Muscle of back (tissue), 11 donors: ENCODE measurements around the gene GNPDA1. TPM values are rescaled to one million over a fixed set of nuclear protein-coding genes. Genes with fewer than 3 reads are reported as not detected.

Source experiments
- DNase-seq, 3 donors: peaks; one replicate each; pipeline versions ENCODE4 v3.0.0 to v3.0.0-alpha.2; 2013
- polyA plus RNA-seq, 10 donors: library from polyadenylated mRNA; unstranded; fragments of 120-200 nt; gene quantifications; one replicate each; pipeline ENCODE4 v1.2.1, GENCODE V29; 2013; ENCODE audit not compliant: insufficient read length in 10 of 10

Gene GNPDA1
- polyA plus RNA-seq, 10 donors: 18.0 to 25.1 (median 22.9) TPM

- peak in 1 of 3 donors; percentile 54 for DNase-seq
These were observed 54.2 kb downstream of the GNPDA1 start for GRCh38 chr5:141958546-141959172.

DNA sequence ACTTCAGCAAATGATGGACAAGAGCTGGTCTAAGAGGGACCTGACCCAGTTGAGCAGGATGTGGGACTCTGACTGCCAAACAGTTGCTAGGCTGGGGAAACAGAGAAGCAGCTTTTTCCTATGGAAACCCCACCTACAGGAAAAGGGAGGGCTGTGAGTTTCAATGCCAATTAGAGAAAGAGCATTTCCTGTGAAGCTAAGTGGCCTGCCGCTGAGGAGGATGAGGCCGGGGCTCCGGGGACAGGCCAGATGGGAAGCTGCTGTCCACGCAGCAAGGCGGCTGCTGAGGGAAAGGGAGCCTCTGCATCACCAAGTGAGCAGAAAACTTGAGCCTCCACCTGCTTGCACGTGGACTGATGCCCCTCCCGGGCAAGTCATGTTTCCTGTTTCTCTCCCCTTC lies 54.7 kb downstream of the GNPDA1 start, which contains the start of gene PCDH12:
Gene PCDH12 (minus strand): TSS at position 90 of the 400 bp plus-strand sequence. CDS start 351 bp downstream, outside the sequence.
- DNase-seq: peak; percentile 51 to 92 (median 85)

GRCh38 chr5:141957367-141957996 lies 55.3 kb downstream of the GNPDA1 start:
- no peak for DNase-seq

- no peak for DNase-seq
These were observed 58.6 kb downstream of the GNPDA1 start for GRCh38 chr5:141954194-141954593.

DNA sequence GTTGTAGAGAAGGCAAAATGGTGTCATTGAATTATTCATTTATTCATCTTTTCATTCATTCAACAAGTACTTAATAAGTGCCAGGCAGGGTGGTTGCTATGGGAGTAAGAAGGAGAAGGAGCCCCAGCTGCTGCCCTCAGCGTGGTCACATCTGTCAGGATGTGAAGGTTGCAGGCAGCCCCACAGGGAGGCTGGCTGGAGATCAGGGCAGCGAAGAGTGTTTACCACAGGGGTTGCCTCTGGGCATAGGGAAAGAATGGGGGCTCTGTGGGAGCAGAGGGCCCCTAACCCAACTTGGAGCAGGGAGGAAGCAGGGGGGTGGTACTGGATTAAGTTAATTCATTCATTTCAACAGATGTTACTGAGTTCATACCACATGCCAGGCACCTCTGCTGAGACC lies 60.8 kb downstream of the GNPDA1 start:
- no peak for DNase-seq

GRCh38 chr5:141951332-141951781 lies 61.5 kb downstream of the GNPDA1 start:
- DNase-seq: peak in 1 of 3 donors; percentile 65

Other genes with a start within 250 kb of the GNPDA1 start
- gene PCDH1, start 134.6 kb downstream of the GNPDA1 start, polyA plus RNA-seq: 10 to 100 TPM; 13.0 to 22.4 (median 15.3) TPM
- 100 to 1,000 TPM in 1 of 10 donors, 10 to 100 TPM in 9; 52.9 to 105 (median 85.3) TPM for gene DELE1, start 89.2 kb downstream of the GNPDA1 start, polyA plus RNA-seq
- gene PCDH12, start 54.8 kb downstream of the GNPDA1 start, polyA plus RNA-seq: 10 to 100 TPM; 14.0 to 21.4 (median 17.6) TPM
- gene RNF14, start 43.9 kb downstream of the GNPDA1 start, polyA plus RNA-seq: 10 to 100 TPM; 36.6 to 51.9 (median 41.0) TPM
- 10 to 100 TPM; 63.6 to 81.5 (median 67.6) TPM for gene NDFIP1, start 95.8 kb upstream of the GNPDA1 start, polyA plus RNA-seq